H4 (cell line): ENCODE results near the gene MRGPRD. TPM values are rescaled to one million over a fixed set of nuclear protein-coding genes. Genes with fewer than 3 reads are reported as not detected.

Experiments used
- DNase-seq: peaks from one replicate; pipeline ENCODE4 v3.0.0-alpha.2; 2015; ENCODE audit warnings: low spot score
- total RNA-seq: library from RNA; depleted of rRNA; stranded (reverse); fragments of >200 nt; shearing (Covaris generic); gene quantifications from 2 replicates; pipeline ENCODE4 v1.2.3, GENCODE V29; 2014

Gene MRGPRD
- total RNA-seq, 1 experiment from 2014 or later, result not detected

- DNase-seq, result no peak
Observed at GRCh38 chr11:68969386-68969785, 11.4 kb downstream of the MRGPRD start.

DNA sequence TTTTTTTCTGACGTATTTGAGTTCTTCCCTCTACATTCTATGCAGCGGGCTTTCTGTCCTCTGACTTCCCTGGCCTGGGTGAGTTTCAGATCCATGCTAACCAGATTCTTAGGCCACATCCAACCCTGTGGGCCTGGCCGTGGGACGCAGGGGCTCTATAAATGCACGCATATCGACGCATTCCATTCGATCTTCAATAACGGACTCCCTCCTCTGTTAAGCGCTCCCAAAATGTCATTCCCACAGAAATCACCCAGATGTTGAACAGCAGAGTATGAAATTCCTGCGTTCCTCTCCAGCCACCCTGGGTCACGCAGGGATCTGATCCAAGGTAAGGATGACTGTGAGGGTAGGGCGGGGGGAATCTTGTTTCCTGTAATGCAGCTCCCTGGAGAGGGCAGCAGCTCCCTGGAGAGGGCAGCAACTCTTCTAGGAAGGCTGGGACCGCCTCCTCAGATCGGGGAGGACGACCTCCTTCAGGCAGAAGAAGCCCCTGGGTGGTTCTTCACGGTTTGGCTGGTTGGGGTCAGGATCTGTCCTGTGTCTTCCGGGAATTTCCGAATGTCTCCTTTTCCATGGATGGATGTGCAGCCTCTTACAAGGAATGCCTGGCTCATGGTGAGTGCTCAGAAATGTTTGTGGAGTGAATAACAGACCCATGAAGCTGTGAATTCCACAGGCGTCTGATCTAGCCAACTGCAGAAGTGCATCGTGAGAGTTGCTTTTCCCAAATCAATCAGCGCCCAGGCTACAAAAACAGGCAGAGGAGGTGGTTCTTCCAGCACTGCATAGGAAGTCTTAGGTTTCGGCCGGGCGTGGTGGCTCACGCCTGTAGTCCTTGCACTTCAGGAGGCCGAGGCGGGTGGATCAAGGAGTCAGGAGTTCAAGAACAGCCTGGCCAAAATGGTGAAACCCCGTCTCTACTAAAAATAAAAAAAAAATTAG lies 12.2 kb downstream of the MRGPRD start:
- DNase-seq, result no peak

- no peak for DNase-seq
Observed at GRCh38 chr11:68966894-68967780, 13.6 kb downstream of the MRGPRD start.

DNA sequence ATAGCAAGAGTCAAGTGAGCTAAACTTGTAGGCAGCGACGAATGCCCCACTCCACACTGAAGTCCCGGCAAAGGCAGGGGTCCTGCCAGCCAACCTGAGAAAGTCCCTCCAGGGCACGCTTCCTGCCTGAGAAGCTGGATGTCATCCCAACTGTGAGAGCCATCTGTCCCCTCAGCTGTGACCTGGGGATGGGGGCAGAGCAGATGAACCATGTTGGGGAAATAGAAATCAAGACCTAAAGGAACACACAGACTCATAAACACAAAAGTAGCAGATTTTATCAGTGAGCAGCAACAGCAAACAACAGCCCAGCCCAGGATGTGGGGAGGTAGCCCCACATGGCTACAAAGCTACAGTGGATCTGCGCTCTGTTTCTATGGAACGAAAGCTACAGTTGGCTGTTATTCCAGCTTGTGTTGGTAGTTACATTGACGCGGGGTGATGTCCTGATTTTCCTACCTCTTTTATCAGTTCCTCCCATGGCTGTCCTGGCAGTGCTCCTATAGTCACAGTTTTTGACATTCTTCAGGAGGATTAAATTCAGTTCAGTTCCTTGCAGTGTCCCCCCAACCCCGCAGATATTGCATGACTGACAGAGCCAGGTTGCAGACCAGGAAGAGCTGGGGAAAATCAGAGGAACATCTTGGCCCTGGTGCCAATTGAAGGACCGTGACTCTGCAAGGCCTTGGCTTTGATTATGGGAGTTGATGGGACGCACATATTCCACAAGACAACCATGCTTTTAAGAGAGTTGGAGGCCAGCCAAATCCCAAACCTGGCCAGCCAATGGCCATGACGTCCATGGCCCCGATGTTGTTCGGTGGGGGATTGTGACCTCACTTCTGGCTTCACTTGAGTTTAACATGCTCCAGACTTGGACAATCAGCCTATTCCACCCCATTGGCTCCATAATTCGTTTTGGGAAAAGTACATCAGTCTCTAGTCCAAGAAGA lies 14.6 kb downstream of the MRGPRD start:
- no peak for DNase-seq

- DNase-seq, result peak; percentile 31
Observed at GRCh38 chr11:68963779-68964178, 17.0 kb downstream of the MRGPRD start.

- DNase-seq, result no peak
Observed at GRCh38 chr11:68962527-68963250, 18.1 kb downstream of the MRGPRD start.

GRCh38 chr11:68961245-68961644 lies 19.5 kb downstream of the MRGPRD start:
- no peak for DNase-seq

GRCh38 chr11:68960294-68961071 lies 20.3 kb downstream of the MRGPRD start:
- DNase-seq, result no peak

DNA sequence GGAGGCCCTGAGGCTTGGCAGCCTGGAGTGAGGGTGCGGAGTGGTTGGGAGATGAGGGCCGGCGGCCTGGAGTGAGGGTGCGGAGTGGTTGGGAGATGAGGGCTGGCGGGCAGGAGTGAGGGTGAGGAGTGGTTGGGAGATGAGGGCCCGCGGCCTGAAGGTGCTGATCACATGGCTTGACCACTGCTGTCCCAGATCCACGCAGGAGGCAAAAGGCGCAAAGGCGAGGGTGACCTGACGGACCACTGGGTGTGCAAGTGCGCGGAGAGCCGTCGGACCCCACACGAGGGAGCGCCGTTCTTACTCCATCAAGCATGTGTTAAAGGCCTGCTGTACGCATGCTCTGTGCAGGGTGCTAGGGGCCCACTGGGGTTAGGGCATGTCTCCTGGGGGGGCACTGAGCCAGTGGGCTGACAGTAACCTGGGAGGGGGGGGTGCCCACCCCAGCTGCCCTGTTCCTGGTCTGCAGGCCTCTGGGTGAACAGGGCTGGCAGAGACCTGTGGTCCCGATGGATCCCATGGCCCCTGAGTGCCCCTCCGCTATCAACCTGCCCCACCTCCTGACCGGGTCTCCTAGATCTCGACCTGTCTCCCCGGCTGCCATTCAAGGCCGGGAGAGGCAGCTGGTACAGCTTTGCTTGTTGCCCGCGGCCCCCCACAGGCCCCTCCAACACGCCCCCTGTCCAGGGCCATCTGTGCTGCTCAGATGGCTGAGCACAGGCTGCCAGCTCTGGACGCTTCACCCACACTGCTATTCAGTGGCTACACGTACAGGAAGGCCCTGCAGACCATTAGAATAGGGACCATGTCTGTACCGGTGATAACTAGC lies 21.1 kb downstream of the MRGPRD start:
- no peak for DNase-seq

GRCh38 chr11:68958211-68958610 lies 22.6 kb downstream of the MRGPRD start:
- no peak for DNase-seq

- no peak for DNase-seq
Observed at GRCh38 chr11:68956547-68957254, 24.1 kb downstream of the MRGPRD start.

DNA sequence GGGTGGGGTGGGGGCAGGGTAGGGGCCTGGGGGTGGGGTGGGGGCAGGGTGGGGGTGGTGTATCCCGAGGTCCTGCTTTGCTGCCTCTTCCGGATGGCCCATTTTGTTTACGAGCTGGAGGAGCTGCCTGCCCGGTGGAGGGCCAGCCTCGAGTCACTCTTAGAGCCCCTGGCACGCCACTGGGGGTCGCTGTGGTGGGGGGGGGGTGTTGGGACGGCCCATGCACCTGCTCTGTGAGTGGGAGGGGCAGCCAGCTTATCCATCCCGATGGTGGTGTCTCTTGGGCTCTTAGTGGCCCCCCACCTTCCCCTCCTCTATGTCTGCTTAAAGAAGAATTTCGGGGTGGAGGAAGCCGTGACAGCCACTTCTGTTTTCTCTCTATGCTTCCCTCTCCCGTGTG lies 24.6 kb downstream of the MRGPRD start:
- DNase-seq, result no peak

GRCh38 chr11:68955607-68955958 lies 25.2 kb downstream of the MRGPRD start:
- DNase-seq, result no peak

DNA sequence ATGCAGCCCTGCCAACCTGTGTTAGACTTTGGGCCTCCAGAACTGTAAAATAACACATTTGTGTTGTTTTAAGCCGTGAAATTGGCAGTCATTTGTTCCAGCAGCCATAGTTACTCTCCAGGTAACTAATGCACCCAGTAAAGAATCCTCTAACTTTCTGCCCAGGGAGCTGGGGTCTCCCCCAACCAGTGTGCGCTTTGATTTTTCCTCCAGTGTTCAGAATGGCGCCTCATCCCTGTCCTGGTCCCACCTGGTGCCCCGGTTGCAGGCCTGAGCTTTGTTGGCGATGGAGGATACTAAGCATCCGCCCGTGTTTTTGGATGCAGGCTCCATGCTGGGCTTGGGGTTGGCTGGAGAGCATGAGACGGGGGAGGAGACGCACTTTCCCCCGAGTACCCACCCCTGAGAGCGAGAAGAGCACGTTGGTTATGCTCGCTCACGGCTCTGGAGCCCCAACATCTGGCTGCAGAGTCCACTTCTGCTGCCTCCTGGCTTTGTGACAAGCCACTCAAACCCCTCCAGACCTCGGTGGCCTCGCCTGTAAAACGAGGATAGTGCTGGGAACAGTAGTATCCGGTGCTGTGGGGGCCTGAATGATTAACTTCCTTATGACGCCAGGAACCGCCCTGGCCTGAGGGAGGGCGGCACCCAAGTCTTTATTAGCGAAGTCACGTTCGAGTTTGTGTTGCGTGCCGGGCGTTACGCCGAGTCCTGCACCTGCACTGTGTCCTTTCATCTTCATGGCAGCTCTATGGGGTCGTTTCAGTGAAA lies 25.8 kb downstream of the MRGPRD start:
- no peak for DNase-seq

DNA sequence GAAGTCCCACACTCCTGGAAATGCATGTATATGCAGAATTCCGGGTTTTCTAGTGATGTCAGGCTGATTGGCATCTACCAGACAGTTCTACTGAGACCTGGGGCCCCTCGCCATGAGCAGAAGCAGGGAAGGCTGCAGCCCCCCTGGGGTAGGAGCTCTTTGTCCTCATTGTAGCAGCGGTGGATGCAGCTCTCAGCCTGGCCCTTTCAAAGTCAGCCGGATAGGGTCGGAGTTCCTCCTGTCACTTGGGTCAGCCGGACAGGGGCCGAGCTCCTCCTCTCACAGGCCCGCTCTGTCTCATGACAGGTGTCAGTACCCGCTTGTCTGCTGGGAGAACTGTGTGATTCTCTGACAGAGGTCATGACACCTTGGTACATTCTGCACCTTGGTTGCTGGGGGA lies 30.0 kb downstream of the MRGPRD start:
- no peak for DNase-seq

GRCh38 chr11:68950270-68950669 lies 30.5 kb downstream of the MRGPRD start:
- no peak for DNase-seq

DNA sequence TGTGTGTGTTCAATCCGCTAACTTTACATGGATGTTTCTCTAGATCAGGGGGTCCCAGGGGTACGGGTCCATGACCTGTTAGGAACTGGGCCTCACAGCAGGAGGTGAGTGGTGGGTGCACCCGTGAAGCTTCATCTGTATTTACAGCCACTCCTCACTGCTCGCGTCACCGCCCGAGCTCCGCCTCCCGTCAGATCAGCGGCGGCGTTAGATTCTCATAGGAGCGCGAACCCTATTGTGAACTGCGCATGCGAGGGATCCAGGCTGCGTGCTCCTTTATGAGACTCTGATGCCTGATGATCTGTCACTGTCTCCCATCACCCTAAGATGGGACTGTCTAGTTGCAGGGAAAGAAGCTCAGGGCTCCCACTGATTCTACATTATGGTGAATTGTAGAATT lies 31.9 kb downstream of the MRGPRD start:
- DNase-seq, result no peak

GRCh38 chr11:68948496-68948895 lies 32.3 kb downstream of the MRGPRD start:
- no peak for DNase-seq
